IPS-18a (cell line): ENCODE measurements around the gene SLC8A1.

Source experiments
- H3K27ac ChIP-seq: one replicate; pipeline ENCODE4 v1.5.1; 2013; ENCODE audit warnings: low read length
- H3K27me3 ChIP-seq: one replicate; pipeline ENCODE4 v1.6.1; 2013; ENCODE audit warnings: mild to moderate bottlenecking, low read length; ENCODE audit not compliant: control insufficient read depth, insufficient read depth
- H3K36me3 ChIP-seq: one replicate; pipeline ENCODE4 v1.6.1; 2013; ENCODE audit warnings: low read depth, low read length; ENCODE audit not compliant: control insufficient read depth
- H3K4me1 ChIP-seq: one replicate; pipeline ENCODE4 v1.6.1; 2013; ENCODE audit warnings: low read depth, low read length; ENCODE audit not compliant: control insufficient read depth
- H3K4me3 ChIP-seq: one replicate; pipeline ENCODE4 v1.5.1; 2013; ENCODE audit warnings: low read length
- H3K9ac ChIP-seq: one replicate; pipeline ENCODE4 v1.6.1; 2013; ENCODE audit warnings: mild to moderate bottlenecking, low read length, moderate library complexity
- H3K9me3 ChIP-seq: one replicate; pipeline ENCODE4 v1.6.1; 2013; ENCODE audit warnings: low read depth, low read length; ENCODE audit not compliant: control insufficient read depth

The SLC8A1 gene

GRCh38 chr2:40457366-40457765 is 5.5 kb upstream of the SLC8A1 start:
- Histone ChIP-seq H3K36me3 (no peaks in the 10 kb centered on the region), H3K27me3 (peaks cover 18% of the 10 kb centered on the region), H3K27ac (no peak overlapping the region), H3K9me3 (no peaks in the 10 kb centered on the region), H3K4me3 (no peak overlapping the region), H3K4me1 (peaks cover 8% of the 10 kb centered on the region), H3K9ac (no peak overlapping the region)

GRCh38 chr2:40456926-40457325 is 5.0 kb upstream of the SLC8A1 start:
- Histone ChIP-seq H3K9me3 (no peaks in the 10 kb centered on the region), H3K9ac (no peak overlapping the region), H3K27me3 (peaks cover 20% of the 10 kb centered on the region), H3K4me1 (peaks cover 8% of the 10 kb centered on the region), H3K36me3 (no peaks in the 10 kb centered on the region), H3K27ac (no peak overlapping the region), H3K4me3 (no peak overlapping the region)

GRCh38 chr2:40455661-40456060 is 3.8 kb upstream of the SLC8A1 start:
- no peaks in the 10 kb centered on the region for H3K9me3 ChIP-seq
- H3K4me1 ChIP-seq: peaks cover 10% of the 10 kb centered on the region
- peaks cover 32% of the 10 kb centered on the region for H3K27me3 ChIP-seq
- H3K36me3 ChIP-seq: no peaks in the 10 kb centered on the region
- no peak overlapping the region for H3K27ac ChIP-seq
- H3K9ac ChIP-seq: no peak overlapping the region
- H3K4me3 ChIP-seq: no peak overlapping the region

- peaks cover 15% of the 10 kb centered on the region for H3K4me1 ChIP-seq
- H3K4me3 ChIP-seq: no peak overlapping the region
- H3K27me3 ChIP-seq: peaks cover 44% of the 10 kb centered on the region
- H3K27ac ChIP-seq: no peak overlapping the region
- H3K9me3 ChIP-seq: no peaks in the 10 kb centered on the region
- H3K9ac ChIP-seq: no peak overlapping the region
- H3K36me3 ChIP-seq: no peaks in the 10 kb centered on the region
These were observed 2.4 kb upstream of the SLC8A1 start for GRCh38 chr2:40454321-40454720.

- Histone ChIP-seq H3K9ac (no peak overlapping the region), H3K27ac (no peak overlapping the region), H3K36me3 (no peaks in the 10 kb centered on the region), H3K9me3 (no peaks in the 10 kb centered on the region), H3K4me3 (peak overlapping the region; percentile 54), H3K27me3 (peaks cover 44% of the 10 kb centered on the region), H3K4me1 (peaks cover 15% of the 10 kb centered on the region)
These were observed 896 bp upstream of the SLC8A1 start for GRCh38 chr2:40452786-40453185.

GRCh38 chr2:40450796-40451430 is 977 bp downstream of the SLC8A1 start:
- H3K4me3 ChIP-seq: peak overlapping the region; percentile 77
- H3K9me3 ChIP-seq: no peaks in the 10 kb centered on the region
- H3K36me3 ChIP-seq: no peaks in the 10 kb centered on the region
- peaks cover 44% of the 10 kb centered on the region for H3K27me3 ChIP-seq
- peaks cover 15% of the 10 kb centered on the region for H3K4me1 ChIP-seq
- H3K9ac ChIP-seq: peak overlapping the region; percentile 24
- no peak overlapping the region for H3K27ac ChIP-seq

- Histone ChIP-seq H3K4me1 (peaks cover 15% of the 10 kb centered on the region), H3K36me3 (no peaks in the 10 kb centered on the region), H3K9ac (no peak overlapping the region), H3K9me3 (no peaks in the 10 kb centered on the region), H3K4me3 (peak overlapping the region; percentile 77), H3K27me3 (peaks cover 44% of the 10 kb centered on the region), H3K27ac (no peak overlapping the region)
These were observed 1.7 kb downstream of the SLC8A1 start for GRCh38 chr2:40450066-40450795.

- H3K4me3 ChIP-seq: no peak overlapping the region
- no peak overlapping the region for H3K9ac ChIP-seq
- peaks cover 15% of the 10 kb centered on the region for H3K4me1 ChIP-seq
These were observed 3.3 kb downstream of the SLC8A1 start for GRCh38 chr2:40448476-40449079.

GRCh38 chr2:40445467-40445866 is 6.4 kb downstream of the SLC8A1 start:
- H3K27ac ChIP-seq: no peak overlapping the region
- peaks cover 10% of the 10 kb centered on the region for H3K27me3 ChIP-seq
- H3K4me3 ChIP-seq: no peak overlapping the region
- no peak overlapping the region for H3K9ac ChIP-seq
- peaks cover 3% of the 10 kb centered on the region for H3K4me1 ChIP-seq
- H3K36me3 ChIP-seq: no peaks in the 10 kb centered on the region
- no peaks in the 10 kb centered on the region for H3K9me3 ChIP-seq

More at GRCh38 chr2:40448476-40449079, 3.3 kb downstream of the SLC8A1 start:
- Histone ChIP-seq H3K27ac (no peak overlapping the region), H3K9me3 (no peaks in the 10 kb centered on the region), H3K27me3 (peaks cover 38% of the 10 kb centered on the region), H3K36me3 (no peaks in the 10 kb centered on the region)

- Histone ChIP-seq H3K27me3 (no peaks in the 10 kb centered on the region), H3K9ac (no peak overlapping the region), H3K27ac (no peak overlapping the region), H3K4me1 (no peaks in the 10 kb centered on the region), H3K36me3 (no peaks in the 10 kb centered on the region), H3K9me3 (no peaks in the 10 kb centered on the region), H3K4me3 (no peak overlapping the region)
These were observed 11.1 kb downstream of the SLC8A1 start for GRCh38 chr2:40440835-40441234.

GRCh38 chr2:40439473-40439872 is 12.4 kb downstream of the SLC8A1 start:
- H3K36me3 ChIP-seq: no peaks in the 10 kb centered on the region
- H3K4me1 ChIP-seq: no peaks in the 10 kb centered on the region
- no peaks in the 10 kb centered on the region for H3K27me3 ChIP-seq
- H3K27ac ChIP-seq: no peak overlapping the region
- no peaks in the 10 kb centered on the region for H3K9me3 ChIP-seq
- no peak overlapping the region for H3K4me3 ChIP-seq
- no peak overlapping the region for H3K9ac ChIP-seq
